SH-SY5Y (cell line): ENCODE data around the gene COX4I1.

Source experiments
- GATA2 ChIP-seq: IDR thresholded peaks from 2 replicates; pipeline ENCODE4 v1.6.1; 2011; ENCODE audit warnings: mild to moderate bottlenecking, low read depth, low read length
- GATA3 ChIP-seq: IDR thresholded peaks from 2 replicates; pipeline ENCODE4 v1.6.1; 2011; ENCODE audit warnings: low read depth, mild to moderate bottlenecking, low read length, moderate library complexity

DNA sequence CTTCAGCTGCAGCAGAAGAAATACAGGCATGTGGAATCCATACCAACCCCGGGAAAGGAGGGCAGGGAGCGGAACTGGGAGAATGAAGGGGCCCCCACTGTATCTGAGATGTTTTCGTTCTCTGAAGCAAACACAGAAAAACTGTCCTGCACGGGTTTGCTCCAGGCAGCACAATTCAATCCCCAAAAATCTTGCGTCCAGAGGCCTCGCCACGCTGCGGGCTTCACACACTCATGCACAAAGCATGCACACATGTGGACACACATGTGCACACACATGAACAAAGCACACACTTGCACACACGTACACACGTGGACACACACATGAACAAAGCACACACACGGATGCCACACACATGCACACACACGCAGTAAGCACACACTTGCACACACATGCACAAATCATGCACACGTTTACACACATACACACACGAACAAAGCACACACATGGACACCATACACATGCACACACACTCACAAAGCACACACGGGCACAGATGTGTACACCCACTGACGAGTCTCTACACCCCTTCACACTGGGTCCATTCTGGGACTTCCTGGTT lies 27.3 kb downstream of the COX4I1 start:
- TF ChIP-seq GATA2 (no peak), GATA3 (no peak)
